Liver (tissue), 3 donors: Measurements from ENCODE around the gene NUP214.

Experiments
- CTCF ChIP-seq: fragments of 150-350 bp; IDR thresholded peaks from 2 replicates; pipeline ENCODE4 v1.5.1; 2017; ENCODE audit warnings: improper control_type of control experiment, low read depth, low read length; ENCODE audit not compliant: missing input control
- GABPA ChIP-seq, 2 donors: IDR thresholded peaks in 1 of 2; conservative IDR thresholded peaks in 1 of 2; 2 replicates each; pipeline ENCODE4 v1.6.1; 2016; ENCODE audit warnings: antibody characterized with exemption in 2 of 2, mild to moderate bottlenecking in 1 of 2, moderate library complexity in 1 of 2
- HNF4G ChIP-seq: IDR thresholded peaks from 2 replicates; pipeline ENCODE4 v1.6.1; 2016; ENCODE audit warnings: antibody characterized with exemption
- JUND ChIP-seq, 2 donors: IDR thresholded peaks; 2 replicates each; pipeline ENCODE4 v1.6.1; 2016; ENCODE audit warnings: antibody characterized with exemption in 2 of 2
- MAX ChIP-seq: IDR thresholded peaks from 2 replicates; pipeline ENCODE4 v1.6.1; 2016; ENCODE audit warnings: antibody characterized with exemption
- REST ChIP-seq: IDR thresholded peaks from 2 replicates; pipeline ENCODE4 v1.6.1; 2016; ENCODE audit warnings: antibody characterized with exemption, mild to moderate bottlenecking
- SP1 ChIP-seq: IDR thresholded peaks from 2 replicates; pipeline ENCODE4 v1.6.1; 2018; ENCODE audit warnings: antibody characterized with exemption, mild to moderate bottlenecking
- donor health status: healthy.
- donor health status: healthy.

- TF ChIP-seq CTCF, result no peak
- no peak for TF ChIP-seq GABPA (IDR thresholded peaks at IDR 0.05 in 1 of 2, conservative IDR thresholded peaks at IDR 0.05 in 1 of 2)
- TF ChIP-seq REST, result no peak
- no peak for TF ChIP-seq MAX
- no peak for TF ChIP-seq HNF4G
- no peak for TF ChIP-seq JUND (IDR thresholded peaks at IDR 0.05)
- TF ChIP-seq SP1, result no peak
Measured at GRCh38 chr9:131227959-131228460, 102.6 kb downstream of the NUP214 start.
